NOMO-1 treated with dmso at 0.1 percent for 144 hours (cell line): Measurements from ENCODE around the gene LRRN4CL.

Experiments
- DNase-seq: peaks from one replicate; lab custom pipeline; 2025; ENCODE audit not compliant: unreplicated experiment; lab: John Stamatoyannopoulos, UW

LRRN4CL gene

GRCh38 chr11:62648185-62648966 lies 41.0 kb downstream of the LRRN4CL start:
- no peak for DNase-seq

- DNase-seq, result no peak
Observed at GRCh38 chr11:62647609-62648005, 41.7 kb downstream of the LRRN4CL start.

GRCh38 chr11:62646825-62647608 lies 42.3 kb downstream of the LRRN4CL start:
- DNase-seq, result no peak

GRCh38 chr11:62645946-62646824 lies 43.1 kb downstream of the LRRN4CL start, which contains the start of gene GANAB:
Gene GANAB (minus strand): TSS chr11:62646613. CDS start chr11:62646599, 14 bp downstream.
- DNase-seq, result peak; percentile 99

- no peak for DNase-seq
Observed at GRCh38 chr11:62645671-62645945, 43.7 kb downstream of the LRRN4CL start.

GRCh38 chr11:62644220-62644619 lies 45.1 kb downstream of the LRRN4CL start:
- DNase-seq, result no peak
